Hepatocyte (in vitro differentiated cells): ENCODE data around the gene AMER2. TPM values are rescaled to one million over a fixed set of nuclear protein-coding genes. Genes with fewer than 3 reads are reported as not detected.

Source experiments
- DNase-seq: peaks from one replicate; pipeline ENCODE4 v3.0.0-alpha.2; 2016; ENCODE audit warnings: low spot score
- H2AFZ ChIP-seq: fragments of 200-600 bp; sonication (generic); 2 replicates; pipeline ENCODE4 v1.6.0; 2016; ENCODE audit warnings: antibody characterized with exemption, mild to moderate bottlenecking
- H3K27ac ChIP-seq: fragments of 200-600 bp; sonication (generic); 2 replicates; pipeline ENCODE4 v1.5.1; 2016; ENCODE audit warnings: mild to moderate bottlenecking
- H3K27me3 ChIP-seq: fragments of 200-600 bp; sonication (generic); 2 replicates; pipeline ENCODE4 v1.6.1; 2016
- H3K36me3 ChIP-seq: fragments of 200-600 bp; sonication (generic); replicated peaks from 2 replicates; pipeline ENCODE4 v1.5.1; 2016; ENCODE audit warnings: low read depth; ENCODE audit not compliant: insufficient read depth
- H3K4me1 ChIP-seq: fragments of 200-600 bp; sonication (generic); 2 replicates; pipeline ENCODE4 v1.5.1; 2016; ENCODE audit warnings: mild to moderate bottlenecking, moderate library complexity; ENCODE audit not compliant: insufficient read depth
- H3K4me2 ChIP-seq: fragments of 200-600 bp; sonication (generic); 2 replicates; pipeline ENCODE4 v1.6.0; 2016
- H3K4me3 ChIP-seq: fragments of 200-600 bp; sonication (generic); 2 replicates; pipeline ENCODE4 v1.5.1; 2016; ENCODE audit warnings: mild to moderate bottlenecking
- H3K79me2 ChIP-seq: fragments of 200-600 bp; sonication (generic); 2 replicates; pipeline ENCODE4 v1.6.0; 2017; ENCODE audit warnings: mild to moderate bottlenecking
- H3K9me2 ChIP-seq: fragments of 200-600 bp; sonication (generic); replicated peaks from 2 replicates; pipeline ENCODE4 v1.6.0; 2017; ENCODE audit warnings: mild to moderate bottlenecking; ENCODE audit not compliant: insufficient read depth
- H3K9me3 ChIP-seq: fragments of 200-600 bp; sonication (generic); 2 replicates; pipeline ENCODE4 v1.5.1; 2016; ENCODE audit warnings: low read depth, mild to moderate bottlenecking
- H4K20me1 ChIP-seq: fragments of 200-600 bp; sonication (generic); 2 replicates; pipeline ENCODE4 v1.6.0; 2016; ENCODE audit warnings: mild to moderate bottlenecking; ENCODE audit not compliant: insufficient read depth, poor library complexity, severe bottlenecking
- EZH2 ChIP-seq: fragments of 200-600 bp; sonication (generic); IDR thresholded peaks from 2 replicates; pipeline ENCODE4 v1.6.1; 2016; ENCODE audit warnings: antibody characterized with exemption, mild to moderate bottlenecking, borderline replicate concordance
- EZH2phosphoT487 ChIP-seq: fragments of 200-600 bp; sonication (generic); IDR thresholded peaks from one replicate; pipeline ENCODE4 v1.6.1; 2018; ENCODE audit warnings: antibody characterized with exemption, mild to moderate bottlenecking, low read depth, moderate library complexity; ENCODE audit not compliant: unreplicated experiment, severe bottlenecking
- WGBS: methylation state at CpG from one replicate; pipeline ENCODE4 v1.1.6; 2016; ENCODE audit warnings: low lambda C conversion rate; ENCODE audit errors: missing lambda C conversion rate; 5-methylcytosine and 5-hydroxymethylcytosine counted together
- polyA plus RNA-seq: library from polyadenylated mRNA; unstranded; fragments of >200 nt; fragmentation: Nextera tagmentation; extraction: Ambion mirVana; gene quantifications from 2 replicates; pipeline ENCODE4 v1.2.1, GENCODE V29; 2016
- total RNA-seq: library from RNA; depleted of rRNA; stranded (reverse); fragments of >200 nt; gene quantifications from 2 replicates; pipeline ENCODE4 v1.2.3, GENCODE V29; 2014
- TF ChIP-seq, protein P1 (sequence below): fragments of 200-600 bp; sonication (generic); IDR thresholded peaks from 2 replicates; pipeline ENCODE4 v1.5.1; 2016; ENCODE audit warnings: antibody characterized with exemption, mild to moderate bottlenecking; ENCODE audit not compliant: poor library complexity

AMER2 gene
- total and polyA plus RNA-seq, 2 experiments from 2014 or later, result 0.02 to 0.23 TPM

DNA sequence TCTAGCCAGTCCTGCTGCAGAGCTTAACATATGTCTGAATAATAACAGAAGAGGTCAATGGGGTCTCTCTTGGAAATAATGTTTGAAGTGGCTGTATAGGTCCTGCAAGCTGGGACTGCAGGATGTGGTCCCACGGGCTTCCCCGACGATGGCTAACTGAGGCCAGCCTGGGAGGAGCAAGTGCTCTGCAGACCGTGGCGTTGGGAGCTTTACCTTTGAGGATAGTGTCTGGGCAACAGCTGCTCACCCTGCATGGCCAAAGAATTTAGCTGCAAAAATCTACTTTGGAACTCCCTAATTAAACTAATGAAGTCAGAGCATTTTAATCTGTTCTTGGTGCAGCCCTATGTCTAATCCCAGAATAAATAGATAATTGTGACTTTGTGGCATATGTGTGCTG lies 18.2 kb upstream of the AMER2 start:
- H3K4me2 ChIP-seq, result no peak overlapping the region
- H3K79me2 ChIP-seq, result no peaks in the 10 kb centered on the region
- no peaks in the 10 kb centered on the region for H3K36me3 ChIP-seq
- no peaks in the 10 kb centered on the region for H3K4me1 ChIP-seq
- peaks cover 7% of the 10 kb centered on the region for H3K27me3 ChIP-seq
- no peaks in the 10 kb centered on the region for H3K9me2 ChIP-seq
- no peak overlapping the region for H3K27ac ChIP-seq
- H4K20me1 ChIP-seq, result no peaks in the 10 kb centered on the region
- no peak for TF ChIP-seq EZH2
- 79% methylated on average over 5 of the region's 5 CpGs for WGBS
- no peak for DNase-seq
- H3K4me3 ChIP-seq, result no peak overlapping the region
- no peak overlapping the region for H2AFZ ChIP-seq
- no peaks in the 10 kb centered on the region for H3K9me3 ChIP-seq

DNA sequence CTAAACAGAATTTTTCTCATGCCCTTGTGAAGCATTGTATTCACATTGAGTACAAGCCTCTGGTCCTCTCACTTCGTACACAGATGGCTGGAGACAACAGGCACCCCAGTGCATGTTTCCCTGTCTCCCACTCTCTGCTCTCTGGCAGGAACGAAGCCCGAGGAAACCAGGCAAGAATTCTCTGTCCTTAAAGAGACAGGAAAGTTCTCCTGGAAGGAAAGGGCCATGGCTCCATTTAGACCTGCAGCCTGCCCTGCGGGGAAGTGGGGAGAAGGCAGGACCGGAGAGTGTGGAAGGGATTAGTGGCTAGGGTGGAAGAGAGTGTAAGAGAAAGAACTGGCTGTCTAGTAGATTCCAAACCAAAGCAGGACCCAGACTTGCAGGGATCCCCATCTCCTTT lies 15.5 kb upstream of the AMER2 start:
- DNase-seq, result no peak
- Histone ChIP-seq H3K4me3 (no peak overlapping the region), H4K20me1 (no peaks in the 10 kb centered on the region), H3K36me3 (no peaks in the 10 kb centered on the region), H3K4me2 (no peak overlapping the region), H3K27me3 (peaks cover 7% of the 10 kb centered on the region), H3K9me3 (no peaks in the 10 kb centered on the region), H3K4me1 (no peaks in the 10 kb centered on the region), H3K9me2 (no peaks in the 10 kb centered on the region), H2AFZ (no peak overlapping the region), H3K27ac (no peak overlapping the region), H3K79me2 (no peaks in the 10 kb centered on the region)
- TF ChIP-seq EZH2 (no peak), EZH2phosphoT487 (no peak)
- TF ChIP-seq, protein P1, sequence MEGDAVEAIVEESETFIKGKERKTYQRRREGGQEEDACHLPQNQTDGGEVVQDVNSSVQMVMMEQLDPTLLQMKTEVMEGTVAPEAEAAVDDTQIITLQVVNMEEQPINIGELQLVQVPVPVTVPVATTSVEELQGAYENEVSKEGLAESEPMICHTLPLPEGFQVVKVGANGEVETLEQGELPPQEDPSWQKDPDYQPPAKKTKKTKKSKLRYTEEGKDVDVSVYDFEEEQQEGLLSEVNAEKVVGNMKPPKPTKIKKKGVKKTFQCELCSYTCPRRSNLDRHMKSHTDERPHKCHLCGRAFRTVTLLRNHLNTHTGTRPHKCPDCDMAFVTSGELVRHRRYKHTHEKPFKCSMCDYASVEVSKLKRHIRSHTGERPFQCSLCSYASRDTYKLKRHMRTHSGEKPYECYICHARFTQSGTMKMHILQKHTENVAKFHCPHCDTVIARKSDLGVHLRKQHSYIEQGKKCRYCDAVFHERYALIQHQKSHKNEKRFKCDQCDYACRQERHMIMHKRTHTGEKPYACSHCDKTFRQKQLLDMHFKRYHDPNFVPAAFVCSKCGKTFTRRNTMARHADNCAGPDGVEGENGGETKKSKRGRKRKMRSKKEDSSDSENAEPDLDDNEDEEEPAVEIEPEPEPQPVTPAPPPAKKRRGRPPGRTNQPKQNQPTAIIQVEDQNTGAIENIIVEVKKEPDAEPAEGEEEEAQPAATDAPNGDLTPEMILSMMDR, result no peak
- 82% methylated on average over 5 of the region's 5 CpGs for WGBS

DNA sequence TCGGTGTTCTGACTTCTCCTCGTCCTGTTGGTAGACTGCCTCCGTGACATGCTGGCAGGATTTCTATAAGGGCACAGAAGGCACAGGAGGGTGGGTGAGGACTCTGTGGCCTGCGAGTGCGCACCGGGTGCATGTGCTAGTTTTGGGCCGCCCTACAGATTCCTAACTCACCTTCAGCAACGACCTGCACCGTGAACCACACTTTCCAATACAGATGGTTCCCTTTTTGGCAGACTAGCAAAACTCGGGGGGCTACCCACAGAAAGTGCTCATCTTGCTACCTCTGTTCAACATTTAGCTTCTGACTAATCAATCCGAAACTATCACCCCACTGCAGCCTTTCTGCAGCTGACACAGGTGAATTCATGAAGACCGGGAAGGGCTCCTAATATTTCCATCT lies 14.1 kb upstream of the AMER2 start:
- DNase-seq, result no peak
- 90% methylated on average over 12 of the region's 12 CpGs for WGBS

DNA sequence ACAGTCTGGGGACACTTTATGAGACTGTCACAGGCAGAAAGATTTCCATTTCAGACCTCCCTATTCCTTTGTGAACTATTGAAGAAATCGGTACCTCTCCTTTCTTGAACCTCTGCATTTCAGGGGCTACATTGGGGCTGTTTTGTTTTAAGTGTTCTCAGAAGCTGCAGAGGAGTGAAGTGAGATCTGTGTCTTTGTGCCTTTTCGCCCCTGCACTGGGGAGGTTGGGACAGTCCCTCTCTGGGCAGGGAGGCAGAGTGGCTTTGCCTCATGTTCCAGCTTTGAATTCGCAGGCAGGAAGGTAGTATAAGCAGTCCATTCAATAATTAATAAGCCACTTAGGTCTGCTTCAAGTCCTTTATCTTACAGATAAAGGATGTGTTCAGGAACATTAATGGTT lies 9.5 kb upstream of the AMER2 start:
- Histone ChIP-seq H3K9me3 (no peaks in the 10 kb centered on the region), H3K79me2 (no peaks in the 10 kb centered on the region), H3K4me3 (no peak overlapping the region), H3K4me1 (peaks cover 4% of the 10 kb centered on the region), H3K9me2 (no peaks in the 10 kb centered on the region), H3K36me3 (no peaks in the 10 kb centered on the region), H4K20me1 (no peaks in the 10 kb centered on the region), H3K4me2 (no peak overlapping the region), H2AFZ (no peak overlapping the region), H3K27me3 (no peaks in the 10 kb centered on the region), H3K27ac (no peak overlapping the region)
- TF ChIP-seq EZH2phosphoT487 (no peak), EZH2 (no peak)
- no peak for DNase-seq
- 92% methylated on average over 3 of the region's 3 CpGs for WGBS

More for the DNA sequence above, 14.1 kb upstream of the AMER2 start:
- TF ChIP-seq EZH2 (no peak), EZH2phosphoT487 (no peak)
- TF ChIP-seq, protein P1, result no peak
- Histone ChIP-seq H3K36me3 (no peaks in the 10 kb centered on the region), H3K4me1 (peaks cover 1% of the 10 kb centered on the region), H3K9me2 (no peaks in the 10 kb centered on the region), H3K27ac (no peak overlapping the region), H3K27me3 (peaks cover 7% of the 10 kb centered on the region), H2AFZ (no peak overlapping the region), H3K79me2 (no peaks in the 10 kb centered on the region), H4K20me1 (no peaks in the 10 kb centered on the region), H3K9me3 (no peaks in the 10 kb centered on the region), H3K4me3 (no peak overlapping the region), H3K4me2 (no peak overlapping the region)
